Esophagus squamous epithelium (tissue), 4 donors: ENCODE data around the gene FOXK1.

ENCODE experiments used
- POLR2A ChIP-seq, 4 donors: fragments of 450-650 bp; IDR thresholded peaks; one replicate each; pipeline ENCODE4 v1.6.1; 2017; ENCODE audit warnings: antibody characterized with exemption in 4 of 4, mild to moderate bottlenecking in 4 of 4, moderate library complexity in 3 of 4
- TF ChIP-seq, protein P1 (sequence below), 6 experiments: fragments of 450-650 bp in 4 of 6; fragments of 200-600 bp in 2 of 6; sonication (generic) in 2 of 6; IDR thresholded peaks; one replicate each; pipeline ENCODE4 v1.5.1; 2016 to 2019; ENCODE audit warnings: antibody characterized with exemption in 6 of 6, mild to moderate bottlenecking in 4 of 6, moderate library complexity in 4 of 6

DNA sequence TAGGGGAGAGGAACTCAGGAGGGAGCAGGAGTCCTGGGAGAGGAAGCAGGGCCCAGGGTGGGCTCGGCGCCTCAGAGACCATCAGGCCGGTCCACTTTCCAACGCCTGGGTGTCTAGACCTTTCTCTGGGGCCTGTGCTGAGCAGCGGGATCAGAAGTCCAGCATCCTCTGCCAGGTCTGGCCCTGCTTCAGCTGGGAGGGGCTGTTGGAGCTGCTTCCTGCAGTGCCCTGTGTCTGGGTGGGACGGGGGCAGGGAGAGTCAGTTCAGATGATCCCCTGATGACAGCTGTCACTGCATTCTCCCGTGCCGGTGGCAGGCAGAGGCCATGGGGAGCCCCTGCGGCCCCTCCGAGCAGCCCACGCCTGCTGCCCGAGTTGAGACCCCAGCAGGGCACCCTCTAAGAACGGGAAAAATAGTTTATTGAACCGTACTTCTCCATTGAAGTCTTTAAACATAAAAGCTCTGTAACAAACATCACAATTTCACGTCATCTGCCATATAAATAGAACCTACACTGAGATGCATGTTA is 116.7 kb downstream of the FOXK1 start:
- TF ChIP-seq POLR2A (IDR thresholded peaks at IDR 0.05), result no peak
- TF ChIP-seq, protein P1, sequence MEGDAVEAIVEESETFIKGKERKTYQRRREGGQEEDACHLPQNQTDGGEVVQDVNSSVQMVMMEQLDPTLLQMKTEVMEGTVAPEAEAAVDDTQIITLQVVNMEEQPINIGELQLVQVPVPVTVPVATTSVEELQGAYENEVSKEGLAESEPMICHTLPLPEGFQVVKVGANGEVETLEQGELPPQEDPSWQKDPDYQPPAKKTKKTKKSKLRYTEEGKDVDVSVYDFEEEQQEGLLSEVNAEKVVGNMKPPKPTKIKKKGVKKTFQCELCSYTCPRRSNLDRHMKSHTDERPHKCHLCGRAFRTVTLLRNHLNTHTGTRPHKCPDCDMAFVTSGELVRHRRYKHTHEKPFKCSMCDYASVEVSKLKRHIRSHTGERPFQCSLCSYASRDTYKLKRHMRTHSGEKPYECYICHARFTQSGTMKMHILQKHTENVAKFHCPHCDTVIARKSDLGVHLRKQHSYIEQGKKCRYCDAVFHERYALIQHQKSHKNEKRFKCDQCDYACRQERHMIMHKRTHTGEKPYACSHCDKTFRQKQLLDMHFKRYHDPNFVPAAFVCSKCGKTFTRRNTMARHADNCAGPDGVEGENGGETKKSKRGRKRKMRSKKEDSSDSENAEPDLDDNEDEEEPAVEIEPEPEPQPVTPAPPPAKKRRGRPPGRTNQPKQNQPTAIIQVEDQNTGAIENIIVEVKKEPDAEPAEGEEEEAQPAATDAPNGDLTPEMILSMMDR (IDR thresholded peaks at IDR 0.05), result no peak
